ENCODE data around the gene NOTCH2. TPM values are rescaled to one million over a fixed set of nuclear protein-coding genes. Genes with fewer than 3 reads are reported as not detected.

NOTCH2 gene
- total and polyA plus RNA-seq, 4 donors: 8.7 to 55.3 (median 27.4) TPM

DNA sequence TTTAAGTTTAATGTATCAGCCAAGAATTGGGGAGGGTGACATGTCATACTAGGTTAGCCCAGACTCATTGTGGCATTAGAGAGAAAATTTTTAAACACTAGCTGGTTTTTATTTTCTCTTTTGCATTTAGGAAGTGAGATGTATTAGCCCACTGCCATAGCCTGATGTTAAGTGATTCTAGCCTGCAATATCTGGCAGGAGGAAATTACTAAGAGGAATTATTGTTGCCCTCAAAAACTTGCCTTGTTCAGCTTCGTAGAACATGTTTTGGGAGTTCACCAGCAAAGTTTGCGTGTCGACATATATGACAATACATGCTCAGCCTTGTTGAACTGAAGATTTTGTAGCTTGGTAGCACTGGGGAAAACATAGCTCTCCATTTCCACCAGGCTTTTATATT, 185.6 kb downstream of the NOTCH2 start:
- 93% methylated on average over 3 of the region's 3 CpGs for WGBS
- H3K4me3 ChIP-seq (ENCODE audit: low read depth in 1 of 3, low read length in 3 of 3): no peak overlapping the region
- no peak overlapping the region for H3K9ac ChIP-seq (ENCODE audit: low read depth in 1 of 2, low read length in 2 of 2)
- no peaks in the 10 kb centered on the region for H3K27me3 ChIP-seq (ENCODE audit: control insufficient read depth in 4 of 4, insufficient read depth in 4 of 4, low read length in 3 of 4)
- no peak for DNase-seq (ENCODE audit: low spot score)
- no peak overlapping the region for H3K27ac ChIP-seq (ENCODE audit: low read depth in 1 of 2, low read length in 2 of 2)
- H3K4me1 ChIP-seq (ENCODE audit: control insufficient read depth in 4 of 4, insufficient read depth in 4 of 4, low read length in 3 of 4): peaks cover 0 to 3% (median 0%) of the 10 kb centered on the region in 4 donors
- no peaks in the 10 kb centered on the region for H3K9me3 ChIP-seq (ENCODE audit: control insufficient read depth in 4 of 4, low read length in 3 of 4)
- no peaks in the 10 kb centered on the region for H3K36me3 ChIP-seq (ENCODE audit: control insufficient read depth in 4 of 4, insufficient read depth in 3 of 4, low read depth in 1 of 4, low read length in 3 of 4)
- TF ChIP-seq RXRA (IDR thresholded peaks at IDR 0.05): no peak
- TF ChIP-seq SP1 (IDR thresholded peaks at IDR 0.05): no peak
- no peak for TF ChIP-seq FOXA2 (IDR thresholded peaks at IDR 0.05)
- no peak for TF ChIP-seq HNF4A (conservative IDR thresholded peaks at IDR 0.05)
- TF ChIP-seq, protein P1, sequence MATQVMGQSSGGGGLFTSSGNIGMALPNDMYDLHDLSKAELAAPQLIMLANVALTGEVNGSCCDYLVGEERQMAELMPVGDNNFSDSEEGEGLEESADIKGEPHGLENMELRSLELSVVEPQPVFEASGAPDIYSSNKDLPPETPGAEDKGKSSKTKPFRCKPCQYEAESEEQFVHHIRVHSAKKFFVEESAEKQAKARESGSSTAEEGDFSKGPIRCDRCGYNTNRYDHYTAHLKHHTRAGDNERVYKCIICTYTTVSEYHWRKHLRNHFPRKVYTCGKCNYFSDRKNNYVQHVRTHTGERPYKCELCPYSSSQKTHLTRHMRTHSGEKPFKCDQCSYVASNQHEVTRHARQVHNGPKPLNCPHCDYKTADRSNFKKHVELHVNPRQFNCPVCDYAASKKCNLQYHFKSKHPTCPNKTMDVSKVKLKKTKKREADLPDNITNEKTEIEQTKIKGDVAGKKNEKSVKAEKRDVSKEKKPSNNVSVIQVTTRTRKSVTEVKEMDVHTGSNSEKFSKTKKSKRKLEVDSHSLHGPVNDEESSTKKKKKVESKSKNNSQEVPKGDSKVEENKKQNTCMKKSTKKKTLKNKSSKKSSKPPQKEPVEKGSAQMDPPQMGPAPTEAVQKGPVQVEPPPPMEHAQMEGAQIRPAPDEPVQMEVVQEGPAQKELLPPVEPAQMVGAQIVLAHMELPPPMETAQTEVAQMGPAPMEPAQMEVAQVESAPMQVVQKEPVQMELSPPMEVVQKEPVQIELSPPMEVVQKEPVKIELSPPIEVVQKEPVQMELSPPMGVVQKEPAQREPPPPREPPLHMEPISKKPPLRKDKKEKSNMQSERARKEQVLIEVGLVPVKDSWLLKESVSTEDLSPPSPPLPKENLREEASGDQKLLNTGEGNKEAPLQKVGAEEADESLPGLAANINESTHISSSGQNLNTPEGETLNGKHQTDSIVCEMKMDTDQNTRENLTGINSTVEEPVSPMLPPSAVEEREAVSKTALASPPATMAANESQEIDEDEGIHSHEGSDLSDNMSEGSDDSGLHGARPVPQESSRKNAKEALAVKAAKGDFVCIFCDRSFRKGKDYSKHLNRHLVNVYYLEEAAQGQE (IDR thresholded peaks at IDR 0.05): no peak
- no peak for TF ChIP-seq NR2F2 (IDR thresholded peaks at IDR 0.05)
- TF ChIP-seq RAD21 (IDR thresholded peaks at IDR 0.05): no peak
- TF ChIP-seq GABPA (IDR thresholded peaks at IDR 0.05 in 1 of 2, conservative IDR thresholded peaks at IDR 0.05 in 1 of 2): no peak
- no peak for TF ChIP-seq YY1 (IDR thresholded peaks at IDR 0.05)
- no peak for TF ChIP-seq JUND (IDR thresholded peaks at IDR 0.05)
- no peak for TF ChIP-seq FOXA1 (IDR thresholded peaks at IDR 0.05)
- TF ChIP-seq, protein P2, sequence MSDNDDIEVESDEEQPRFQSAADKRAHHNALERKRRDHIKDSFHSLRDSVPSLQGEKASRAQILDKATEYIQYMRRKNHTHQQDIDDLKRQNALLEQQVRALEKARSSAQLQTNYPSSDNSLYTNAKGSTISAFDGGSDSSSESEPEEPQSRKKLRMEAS (IDR thresholded peaks at IDR 0.05): no peak
- TF ChIP-seq, protein P3, sequence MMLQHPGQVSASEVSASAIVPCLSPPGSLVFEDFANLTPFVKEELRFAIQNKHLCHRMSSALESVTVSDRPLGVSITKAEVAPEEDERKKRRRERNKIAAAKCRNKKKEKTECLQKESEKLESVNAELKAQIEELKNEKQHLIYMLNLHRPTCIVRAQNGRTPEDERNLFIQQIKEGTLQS (IDR thresholded peaks at IDR 0.05): no peak
- no peak for TF ChIP-seq EGR1 (IDR thresholded peaks at IDR 0.05; ENCODE audit: low read depth in 2 of 2)

DNA sequence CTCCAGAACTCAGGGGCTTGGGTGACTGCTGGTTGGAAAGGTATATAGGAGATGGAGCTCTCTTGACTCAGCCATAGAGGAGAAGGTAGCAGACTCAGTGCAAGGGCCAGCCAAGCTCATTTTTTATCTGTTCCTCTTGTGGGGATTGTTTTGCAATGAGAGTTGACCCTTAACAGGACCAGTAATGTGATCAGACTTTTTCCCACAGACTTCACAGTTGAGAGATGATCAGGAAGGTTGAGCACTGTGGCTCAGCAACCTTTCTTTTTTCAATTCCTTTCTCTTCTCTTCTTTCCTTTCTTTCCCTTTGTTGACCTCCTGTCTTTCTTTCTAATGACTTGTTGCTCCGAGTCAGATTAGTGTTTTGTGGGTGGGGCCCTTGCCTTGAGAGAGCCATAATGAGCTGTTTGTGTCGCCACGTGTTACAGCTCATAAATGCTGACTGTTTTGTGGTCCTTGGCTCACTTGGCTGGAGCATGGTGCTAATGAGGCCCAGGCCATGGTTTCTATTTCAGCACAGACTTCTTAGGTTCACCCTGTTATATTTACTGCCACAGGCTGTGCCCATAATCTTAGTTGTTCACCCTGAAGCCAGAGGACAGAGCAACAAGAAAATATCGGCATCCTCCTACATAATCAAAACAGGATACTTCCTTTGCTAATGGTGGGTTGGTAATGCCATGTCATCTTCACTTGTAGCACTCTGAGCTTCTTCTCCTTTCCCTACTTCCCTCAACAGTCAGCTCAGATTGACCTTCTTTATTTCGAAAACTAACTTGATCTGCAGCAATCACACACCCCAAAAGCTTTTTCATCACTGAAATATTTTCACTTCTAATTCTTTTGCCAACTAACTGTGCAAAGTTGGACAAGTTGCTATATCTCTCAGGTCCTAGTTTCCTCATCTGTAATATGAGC, 187.1 kb downstream of the NOTCH2 start:
- H3K27ac ChIP-seq (ENCODE audit: low read depth in 1 of 2, low read length in 2 of 2): no peak overlapping the region
- no peak for DNase-seq (ENCODE audit: low spot score)
- H3K9me3 ChIP-seq (ENCODE audit: control insufficient read depth in 4 of 4, low read length in 3 of 4): no peaks in the 10 kb centered on the region
- WGBS: 83% methylated on average over 5 of the region's 5 CpGs
- peaks cover 0 to 3% (median 0%) of the 10 kb centered on the region in 4 donors for H3K4me1 ChIP-seq (ENCODE audit: control insufficient read depth in 4 of 4, insufficient read depth in 4 of 4, low read length in 3 of 4)
- no peaks in the 10 kb centered on the region for H3K36me3 ChIP-seq (ENCODE audit: control insufficient read depth in 4 of 4, insufficient read depth in 3 of 4, low read depth in 1 of 4, low read length in 3 of 4)
- H3K27me3 ChIP-seq (ENCODE audit: control insufficient read depth in 4 of 4, insufficient read depth in 4 of 4, low read length in 3 of 4): no peaks in the 10 kb centered on the region
- H3K9ac ChIP-seq (ENCODE audit: low read depth in 1 of 2, low read length in 2 of 2): no peak overlapping the region
- H3K4me3 ChIP-seq (ENCODE audit: low read depth in 1 of 3, low read length in 3 of 3): no peak overlapping the region
- TF ChIP-seq, protein P1 (IDR thresholded peaks at IDR 0.05): no peak
- TF ChIP-seq TAF1 (conservative IDR thresholded peaks at IDR 0.05): no peak
- TF ChIP-seq, protein P3 (IDR thresholded peaks at IDR 0.05): no peak
- no peak for TF ChIP-seq FOXA1 (IDR thresholded peaks at IDR 0.05)
- no peak for TF ChIP-seq JUND (IDR thresholded peaks at IDR 0.05)
- no peak for TF ChIP-seq HNF4G (IDR thresholded peaks at IDR 0.05)
- TF ChIP-seq HNF4A (conservative IDR thresholded peaks at IDR 0.05): no peak
- TF ChIP-seq RXRA (IDR thresholded peaks at IDR 0.05): no peak
- no peak for TF ChIP-seq EGR1 (IDR thresholded peaks at IDR 0.05; ENCODE audit: low read depth in 2 of 2)
- no peak for TF ChIP-seq GABPA (IDR thresholded peaks at IDR 0.05 in 1 of 2, conservative IDR thresholded peaks at IDR 0.05 in 1 of 2)
- TF ChIP-seq SP1 (IDR thresholded peaks at IDR 0.05): no peak
- no peak for TF ChIP-seq RAD21 (IDR thresholded peaks at IDR 0.05)
- TF ChIP-seq YY1 (IDR thresholded peaks at IDR 0.05): no peak
- TF ChIP-seq, protein P4, sequence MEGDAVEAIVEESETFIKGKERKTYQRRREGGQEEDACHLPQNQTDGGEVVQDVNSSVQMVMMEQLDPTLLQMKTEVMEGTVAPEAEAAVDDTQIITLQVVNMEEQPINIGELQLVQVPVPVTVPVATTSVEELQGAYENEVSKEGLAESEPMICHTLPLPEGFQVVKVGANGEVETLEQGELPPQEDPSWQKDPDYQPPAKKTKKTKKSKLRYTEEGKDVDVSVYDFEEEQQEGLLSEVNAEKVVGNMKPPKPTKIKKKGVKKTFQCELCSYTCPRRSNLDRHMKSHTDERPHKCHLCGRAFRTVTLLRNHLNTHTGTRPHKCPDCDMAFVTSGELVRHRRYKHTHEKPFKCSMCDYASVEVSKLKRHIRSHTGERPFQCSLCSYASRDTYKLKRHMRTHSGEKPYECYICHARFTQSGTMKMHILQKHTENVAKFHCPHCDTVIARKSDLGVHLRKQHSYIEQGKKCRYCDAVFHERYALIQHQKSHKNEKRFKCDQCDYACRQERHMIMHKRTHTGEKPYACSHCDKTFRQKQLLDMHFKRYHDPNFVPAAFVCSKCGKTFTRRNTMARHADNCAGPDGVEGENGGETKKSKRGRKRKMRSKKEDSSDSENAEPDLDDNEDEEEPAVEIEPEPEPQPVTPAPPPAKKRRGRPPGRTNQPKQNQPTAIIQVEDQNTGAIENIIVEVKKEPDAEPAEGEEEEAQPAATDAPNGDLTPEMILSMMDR (IDR thresholded peaks at IDR 0.05; ENCODE audit: low read depth, low read length, missing input control): no peak
- no peak for TF ChIP-seq FOXA2 (IDR thresholded peaks at IDR 0.05)
- TF ChIP-seq, protein P5, sequence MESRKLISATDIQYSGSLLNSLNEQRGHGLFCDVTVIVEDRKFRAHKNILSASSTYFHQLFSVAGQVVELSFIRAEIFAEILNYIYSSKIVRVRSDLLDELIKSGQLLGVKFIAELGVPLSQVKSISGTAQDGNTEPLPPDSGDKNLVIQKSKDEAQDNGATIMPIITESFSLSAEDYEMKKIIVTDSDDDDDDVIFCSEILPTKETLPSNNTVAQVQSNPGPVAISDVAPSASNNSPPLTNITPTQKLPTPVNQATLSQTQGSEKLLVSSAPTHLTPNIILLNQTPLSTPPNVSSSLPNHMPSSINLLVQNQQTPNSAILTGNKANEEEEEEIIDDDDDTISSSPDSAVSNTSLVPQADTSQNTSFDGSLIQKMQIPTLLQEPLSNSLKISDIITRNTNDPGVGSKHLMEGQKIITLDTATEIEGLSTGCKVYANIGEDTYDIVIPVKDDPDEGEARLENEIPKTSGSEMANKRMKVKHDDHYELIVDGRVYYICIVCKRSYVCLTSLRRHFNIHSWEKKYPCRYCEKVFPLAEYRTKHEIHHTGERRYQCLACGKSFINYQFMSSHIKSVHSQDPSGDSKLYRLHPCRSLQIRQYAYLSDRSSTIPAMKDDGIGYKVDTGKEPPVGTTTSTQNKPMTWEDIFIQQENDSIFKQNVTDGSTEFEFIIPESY (IDR thresholded peaks at IDR 0.05): no peak
